Stomach (tissue), 19 donors: ENCODE measurements around the gene ABCA1. TPM values are rescaled to one million over a fixed set of nuclear protein-coding genes. Genes with fewer than 3 reads are reported as not detected.
"Not testable (repeated sequence)": the region's sequence is repeated elsewhere in the genome, so short reads cannot be mapped to it uniquely, and the experiment has no call there.

Experiments used
- DNase-seq, 2 donors: peaks; one replicate each; pipeline versions ENCODE4 v3.0.0 to v3.0.0-alpha.2; 2013 to 2019
- H3K27ac ChIP-seq, 5 donors: fragments of 200-600 bp in 4 of 5; sonication (generic) in 4 of 5; one replicate each; pipeline ENCODE4 v1.5.1; 2013 to 2019; ENCODE audit warnings: mild to moderate bottlenecking in 1 of 5, moderate library complexity in 1 of 5
- H3K27me3 ChIP-seq, 3 donors: fragments of 200-600 bp; sonication (generic); one replicate each; pipeline ENCODE4 v1.5.1; 2017 to 2019; ENCODE audit warnings: mixed run types in 1 of 3
- H3K36me3 ChIP-seq, 4 donors: fragments of 200-600 bp; sonication (generic); 1 replicate in 3 of 4; 2 replicates in 1 of 4; pipeline ENCODE4 v1.5.1; 2016 to 2019
- H3K4me1 ChIP-seq, 4 donors: fragments of 200-600 bp; sonication (generic); one replicate each; pipeline ENCODE4 v1.5.1; 2016 to 2019
- H3K4me3 ChIP-seq, 4 donors: fragments of 200-600 bp; sonication (generic) in 3 of 4; one replicate each; pipeline ENCODE4 v1.5.1; 2016 to 2019; ENCODE audit warnings: mild to moderate bottlenecking in 1 of 4
- H3K9me3 ChIP-seq, 4 donors: fragments of 200-600 bp; sonication (generic); one replicate each; pipeline ENCODE4 v1.5.1; 2016 to 2019
- EP300 ChIP-seq: sonication (generic); formaldehyde crosslinking; IDR thresholded peaks from one replicate; pipeline ENCODE4 v1.6.1; 2017; ENCODE audit warnings: antibody characterized with exemption
- POLR2A ChIP-seq, 4 donors: fragments of 450-650 bp; IDR thresholded peaks; one replicate each; pipeline ENCODE4 v1.6.1; 2016; ENCODE audit warnings: antibody characterized with exemption in 4 of 4, control low read depth in 2 of 4, mild to moderate bottlenecking in 1 of 4, moderate library complexity in 1 of 4
- POLR2AphosphoS5 ChIP-seq, 3 donors: sonication (generic); formaldehyde crosslinking; IDR thresholded peaks; one replicate each; pipeline ENCODE4 v1.6.1; 2016; ENCODE audit warnings: antibody characterized with exemption in 3 of 3
- WGBS, 5 donors: extraction: QIAGEN DNeasy Blood & Tissue Kit in 3 of 5; methylation state at CpG; one replicate each; pipeline versions ENCODE4 v1.1.5 to v1.1.7; 2013 to 2018; 5-methylcytosine and 5-hydroxymethylcytosine counted together
- intact Hi-C: fragments of 100-400 bp; cut with DNase I; formaldehyde crosslinking; loops from one replicate; pipeline ENCODE4 v1.15.1; 2023; ENCODE audit warnings: low total_unique reads
- long read RNA-seq, 10 donors: transcript quantifications; one replicate each; lab custom pipeline, GENCODE V29; 2026
- polyA plus RNA-seq, 3 donors: library from polyadenylated mRNA; stranded (reverse); fragments of 200-250 nt; gene quantifications; one replicate each; pipeline ENCODE4 v1.2.3, GENCODE V29; 2013
- total RNA-seq, 5 donors: library from RNA; depleted of rRNA; stranded (reverse); fragments of >200 nt; gene quantifications; one replicate each; pipeline versions ENCODE4 v1.1.0 to v1.2.3, GENCODE V29; 2014 to 2016
- TF ChIP-seq, protein P1 (sequence below), 7 experiments: fragments of 450-650 bp in 4 of 7; fragments of 200-600 bp in 3 of 7; sonication (generic) in 3 of 7; IDR thresholded peaks; one replicate each; pipeline ENCODE4 v1.5.1; 2016 to 2019; ENCODE audit warnings: antibody characterized with exemption in 7 of 7, control low read depth in 2 of 7, mild to moderate bottlenecking in 1 of 7
- donor health status: healthy with polysubstance abuse.
- donor health status: Bipolar disorder and iron deficiency.
- donor health status: healthy.

The ABCA1 gene, protein sequence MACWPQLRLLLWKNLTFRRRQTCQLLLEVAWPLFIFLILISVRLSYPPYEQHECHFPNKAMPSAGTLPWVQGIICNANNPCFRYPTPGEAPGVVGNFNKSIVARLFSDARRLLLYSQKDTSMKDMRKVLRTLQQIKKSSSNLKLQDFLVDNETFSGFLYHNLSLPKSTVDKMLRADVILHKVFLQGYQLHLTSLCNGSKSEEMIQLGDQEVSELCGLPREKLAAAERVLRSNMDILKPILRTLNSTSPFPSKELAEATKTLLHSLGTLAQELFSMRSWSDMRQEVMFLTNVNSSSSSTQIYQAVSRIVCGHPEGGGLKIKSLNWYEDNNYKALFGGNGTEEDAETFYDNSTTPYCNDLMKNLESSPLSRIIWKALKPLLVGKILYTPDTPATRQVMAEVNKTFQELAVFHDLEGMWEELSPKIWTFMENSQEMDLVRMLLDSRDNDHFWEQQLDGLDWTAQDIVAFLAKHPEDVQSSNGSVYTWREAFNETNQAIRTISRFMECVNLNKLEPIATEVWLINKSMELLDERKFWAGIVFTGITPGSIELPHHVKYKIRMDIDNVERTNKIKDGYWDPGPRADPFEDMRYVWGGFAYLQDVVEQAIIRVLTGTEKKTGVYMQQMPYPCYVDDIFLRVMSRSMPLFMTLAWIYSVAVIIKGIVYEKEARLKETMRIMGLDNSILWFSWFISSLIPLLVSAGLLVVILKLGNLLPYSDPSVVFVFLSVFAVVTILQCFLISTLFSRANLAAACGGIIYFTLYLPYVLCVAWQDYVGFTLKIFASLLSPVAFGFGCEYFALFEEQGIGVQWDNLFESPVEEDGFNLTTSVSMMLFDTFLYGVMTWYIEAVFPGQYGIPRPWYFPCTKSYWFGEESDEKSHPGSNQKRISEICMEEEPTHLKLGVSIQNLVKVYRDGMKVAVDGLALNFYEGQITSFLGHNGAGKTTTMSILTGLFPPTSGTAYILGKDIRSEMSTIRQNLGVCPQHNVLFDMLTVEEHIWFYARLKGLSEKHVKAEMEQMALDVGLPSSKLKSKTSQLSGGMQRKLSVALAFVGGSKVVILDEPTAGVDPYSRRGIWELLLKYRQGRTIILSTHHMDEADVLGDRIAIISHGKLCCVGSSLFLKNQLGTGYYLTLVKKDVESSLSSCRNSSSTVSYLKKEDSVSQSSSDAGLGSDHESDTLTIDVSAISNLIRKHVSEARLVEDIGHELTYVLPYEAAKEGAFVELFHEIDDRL (N-terminal part only)
- total RNA-seq: 10 to 100 TPM; 16.2 to 75.3 (median 21.0) TPM
- 1 to 10 TPM; 1.9 to 4.9 (median 3.3) TPM for polyA plus RNA-seq
- long read RNA-seq, donor 1: 0 reads
- long read RNA-seq, donor 2: 0 reads
- long read RNA-seq, donor 3: 0 reads
- long read RNA-seq, donor 4: 0 reads
- long read RNA-seq, donor 5: 0 reads
- long read RNA-seq, donor 6: 0 reads
- long read RNA-seq, donor 7: 0 reads
- long read RNA-seq, donor 8: 0 reads
- long read RNA-seq, donor 9: 0 reads
- long read RNA-seq, donor 10: 0 reads

DNA sequence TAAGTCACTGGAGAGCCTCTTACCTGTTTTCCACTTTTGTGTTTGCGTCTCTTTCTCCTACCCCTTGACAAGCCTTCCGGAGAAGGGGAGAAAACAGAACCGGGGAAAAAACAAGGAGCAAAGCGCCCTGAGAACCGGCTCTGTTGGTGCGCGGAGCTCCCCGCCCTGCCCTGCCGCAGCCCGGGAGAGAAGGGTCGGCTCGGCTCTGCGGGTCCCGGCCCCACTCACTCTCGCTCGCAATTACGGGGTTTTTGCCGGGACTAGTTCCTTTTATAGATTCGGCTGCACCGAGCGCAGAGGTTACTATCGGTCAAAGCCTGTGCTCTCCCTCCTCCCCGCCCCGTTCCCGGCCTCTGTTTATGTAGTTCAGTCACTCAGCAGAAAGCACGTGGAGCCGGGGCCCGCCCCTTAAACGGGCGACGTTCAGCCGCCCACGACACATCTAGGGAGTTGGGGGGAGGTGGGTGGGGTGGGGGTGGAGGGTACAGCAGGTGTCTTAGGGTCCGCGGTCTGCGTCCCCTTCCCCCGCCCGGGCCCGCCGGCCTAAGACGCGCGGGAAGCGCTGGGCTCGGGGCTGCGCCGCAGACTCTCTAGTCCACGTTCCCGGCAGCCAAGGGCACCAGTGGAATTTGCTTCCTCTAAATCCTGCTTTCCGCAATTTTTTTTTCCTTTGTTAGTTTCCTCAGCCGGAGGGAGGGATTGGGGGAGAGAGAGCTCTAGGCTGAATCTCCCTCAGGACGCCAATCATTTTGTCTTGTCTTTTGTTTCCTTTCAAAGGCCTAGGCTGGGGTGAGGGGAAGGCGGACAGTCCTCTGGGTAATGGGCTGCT lies at the start of gene ABCA1:
TSS of gene ABCA1 (minus strand) at position 244 of the 829 bp plus-strand sequence. CDS start 24,476 bp downstream, outside the sequence.
- Histone ChIP-seq H3K9me3 (no peaks in the 10 kb centered on the region), H3K4me1 (peaks cover 15 to 43% (median 30%) of the 10 kb centered on the region in 4 donors), H3K27me3 (no peaks in the 10 kb centered on the region), H3K4me3 (peak within 1 kb of the TSS; percentile 62 to 86 (median 70)), H3K27ac (peak within 1 kb of the TSS; percentile 83 to 91 (median 88)), H3K36me3 (no peaks in the 10 kb centered on the region)
- DNase-seq: peak; percentile 91 to 96
- WGBS, 5 donors: 4 to 11% (median 8%) methylated on average over 44 to 53 of the region's 53 CpGs
- peak; percentile 46 to 98 (median 89) for TF ChIP-seq POLR2AphosphoS5 (IDR thresholded peaks at IDR 0.05)
- TF ChIP-seq POLR2A (IDR thresholded peaks at IDR 0.05): peak in 2 of 4 donors; percentile 24 to 42
- TF ChIP-seq, protein P1, sequence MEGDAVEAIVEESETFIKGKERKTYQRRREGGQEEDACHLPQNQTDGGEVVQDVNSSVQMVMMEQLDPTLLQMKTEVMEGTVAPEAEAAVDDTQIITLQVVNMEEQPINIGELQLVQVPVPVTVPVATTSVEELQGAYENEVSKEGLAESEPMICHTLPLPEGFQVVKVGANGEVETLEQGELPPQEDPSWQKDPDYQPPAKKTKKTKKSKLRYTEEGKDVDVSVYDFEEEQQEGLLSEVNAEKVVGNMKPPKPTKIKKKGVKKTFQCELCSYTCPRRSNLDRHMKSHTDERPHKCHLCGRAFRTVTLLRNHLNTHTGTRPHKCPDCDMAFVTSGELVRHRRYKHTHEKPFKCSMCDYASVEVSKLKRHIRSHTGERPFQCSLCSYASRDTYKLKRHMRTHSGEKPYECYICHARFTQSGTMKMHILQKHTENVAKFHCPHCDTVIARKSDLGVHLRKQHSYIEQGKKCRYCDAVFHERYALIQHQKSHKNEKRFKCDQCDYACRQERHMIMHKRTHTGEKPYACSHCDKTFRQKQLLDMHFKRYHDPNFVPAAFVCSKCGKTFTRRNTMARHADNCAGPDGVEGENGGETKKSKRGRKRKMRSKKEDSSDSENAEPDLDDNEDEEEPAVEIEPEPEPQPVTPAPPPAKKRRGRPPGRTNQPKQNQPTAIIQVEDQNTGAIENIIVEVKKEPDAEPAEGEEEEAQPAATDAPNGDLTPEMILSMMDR (IDR thresholded peaks at IDR 0.05): no peak
- intact Hi-C loops: loop anchor here (5.0 kb wide), 3 partner anchors 39 to 229 kb away; no protein-coding TSS in a partner anchor

DNA sequence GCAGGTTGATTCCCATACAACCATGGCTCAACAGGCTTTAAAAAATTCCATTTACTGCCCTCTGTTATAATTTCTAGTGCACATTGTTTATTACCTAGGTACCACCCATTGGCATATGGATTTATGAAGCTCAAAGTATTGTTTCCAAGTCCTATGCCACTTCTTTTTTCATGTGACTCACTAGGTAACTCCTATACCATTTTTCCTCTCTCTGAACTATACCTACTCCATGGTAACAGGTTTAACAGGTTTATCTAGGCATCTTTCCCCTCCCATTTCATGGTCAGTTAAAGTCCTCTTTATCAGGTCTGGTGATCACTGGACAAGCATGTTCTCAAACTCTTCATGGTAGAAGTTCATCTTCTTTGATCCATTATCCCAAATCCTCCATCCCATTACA lies 49.6 kb upstream of the ABCA1 start:
- H3K36me3 ChIP-seq: no peaks in the 10 kb centered on the region
- DNase-seq: no peak
- intact Hi-C loops: no loop called here
- no peaks in the 10 kb centered on the region for H3K27me3 ChIP-seq
- TF ChIP-seq EP300 (no peak), POLR2A (IDR thresholded peaks at IDR 0.05) (no peak), POLR2AphosphoS5 (IDR thresholded peaks at IDR 0.05) (no peak)
- TF ChIP-seq, protein P1 (IDR thresholded peaks at IDR 0.05): no peak
- no peaks in the 10 kb centered on the region for H3K9me3 ChIP-seq
- H3K4me1 ChIP-seq: peaks cover under 1 to 10% (median 4%) of the 10 kb centered on the region in 4 donors
- H3K4me3 ChIP-seq: no peak overlapping the region
- H3K27ac ChIP-seq: no peak overlapping the region

DNA sequence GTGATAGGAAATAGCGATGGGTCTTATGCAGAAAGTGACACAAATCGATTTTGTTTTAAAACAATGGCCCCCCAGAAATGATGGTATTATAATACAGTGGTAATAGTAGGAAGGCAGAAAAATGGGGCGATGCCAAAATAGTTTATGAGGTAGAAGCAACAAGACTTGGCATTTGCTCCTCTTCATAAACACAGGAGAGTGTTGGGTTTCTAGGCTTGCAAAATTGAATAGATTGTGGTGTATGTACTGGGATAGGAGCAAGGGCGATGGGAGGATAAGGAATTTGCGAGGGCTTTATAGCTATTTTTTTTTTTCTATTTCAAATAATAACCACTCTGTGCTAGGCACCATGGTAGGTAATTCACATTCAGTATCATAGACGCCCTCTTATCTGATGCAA lies 49.2 kb upstream of the ABCA1 start:
- intact Hi-C loops: no loop called here

DNA sequence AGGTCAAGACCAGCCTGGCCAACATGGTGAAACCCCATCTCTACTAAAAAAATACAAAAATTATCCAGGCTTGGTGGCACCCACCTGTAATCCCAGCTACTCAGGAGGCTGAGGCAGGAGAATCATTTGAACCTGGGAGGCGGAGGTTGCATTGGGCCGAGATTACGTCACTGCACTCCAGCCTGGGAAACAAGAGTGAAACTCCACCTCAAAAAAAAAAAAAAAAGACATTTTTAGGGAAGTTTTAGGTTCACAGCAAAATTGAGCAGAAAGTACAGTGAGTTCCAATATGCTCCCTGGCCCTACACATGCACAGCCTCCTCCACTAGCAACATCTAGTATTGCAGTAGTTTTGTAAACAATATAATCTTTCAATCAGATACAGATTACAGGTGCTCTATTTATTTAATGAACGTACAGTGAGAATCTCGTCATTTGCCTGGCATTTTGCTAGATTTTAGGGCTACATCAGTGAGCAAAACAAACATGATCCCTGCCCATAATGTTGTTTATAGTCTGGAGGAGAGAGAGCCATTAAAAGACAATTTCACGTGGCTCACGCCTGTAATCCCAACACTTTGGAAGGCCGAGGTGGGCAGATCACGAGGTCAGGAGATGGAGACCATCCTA lies 48.1 kb upstream of the ABCA1 start:
- H3K9me3 ChIP-seq, intact Hi-C loops, H3K27ac ChIP-seq, H3K27me3 ChIP-seq, H3K36me3 ChIP-seq, H3K4me1 ChIP-seq, H3K4me3 ChIP-seq, DNase-seq: not testable (repeated sequence)
- 60 to 71% (median 69%) methylated on average over 8 to 9 of the region's 9 CpGs for WGBS, 5 donors

More for the DNA sequence above, 49.2 kb upstream of the ABCA1 start:
- no peak overlapping the region for H3K4me3 ChIP-seq
- peaks cover 0 to 6% (median under 1%) of the 10 kb centered on the region in 4 donors for H3K4me1 ChIP-seq
- TF ChIP-seq, protein P1 (IDR thresholded peaks at IDR 0.05): no peak
- TF ChIP-seq POLR2A (IDR thresholded peaks at IDR 0.05): no peak
- TF ChIP-seq EP300: no peak
- TF ChIP-seq POLR2AphosphoS5 (IDR thresholded peaks at IDR 0.05): no peak
- WGBS, 5 donors: 92 to 97% (median 94%) methylated on average over 6 of the region's 6 CpGs
- no peaks in the 10 kb centered on the region for H3K9me3 ChIP-seq
- no peak overlapping the region for H3K27ac ChIP-seq
- no peaks in the 10 kb centered on the region for H3K27me3 ChIP-seq
- no peak for DNase-seq
- no peaks in the 10 kb centered on the region for H3K36me3 ChIP-seq
